NCI-H187 (cell line): ENCODE results near the gene REXO1.

Experiments used
- DNase-seq, 2 experiments: peaks; one replicate each; lab custom pipeline; 2025; lab: John Stamatoyannopoulos, UW

Gene REXO1

GRCh38 chr19:1766800-1767352 is 81.4 kb downstream of the REXO1 start:
- DNase-seq, result no peak

- no peak for DNase-seq
These were observed 82.1 kb downstream of the REXO1 start for GRCh38 chr19:1765904-1766799.
